Nephron (organoid): ENCODE results near the gene FNIP2.

Experiments used
- H3K27ac Mint-ChIP-seq, 3 experiments: 2 replicates each; pipeline ENCODE4 v1.8.0; 2020; ENCODE audit warnings: mixed read lengths in 3 of 3, mild to moderate bottlenecking in 2 of 3, moderate library complexity in 1 of 3
- H3K27me3 Mint-ChIP-seq: 2 replicates; pipeline ENCODE4 v1.8.0; 2021; ENCODE audit warnings: low read depth, mild to moderate bottlenecking, moderate library complexity, mixed read lengths
- H3K36me3 Mint-ChIP-seq: 2 replicates; pipeline ENCODE4 v1.8.0; 2020; ENCODE audit warnings: low read depth, mixed read lengths
- H3K4me1 Mint-ChIP-seq: 2 replicates; pipeline ENCODE4 v1.8.0; 2020; ENCODE audit warnings: mixed read lengths
- H3K4me3 Mint-ChIP-seq, 3 experiments: 2 replicates each; pipeline ENCODE4 v1.8.0; 2020; ENCODE audit warnings: mild to moderate bottlenecking in 3 of 3, mixed read lengths in 3 of 3, moderate library complexity in 2 of 3
- H3K9me3 Mint-ChIP-seq: 2 replicates; pipeline ENCODE4 v1.8.0; 2020; ENCODE audit warnings: mixed read lengths
- TF ChIP-seq, protein P1 (sequence below), 3 experiments: fragments of 200-600 bp; sonication (generic); IDR thresholded peaks; one replicate each; pipeline ENCODE4 v1.5.0; 2021; ENCODE audit warnings: antibody characterized with exemption in 3 of 3; ENCODE audit not compliant: unreplicated experiment in 3 of 3

The FNIP2 gene

DNA sequence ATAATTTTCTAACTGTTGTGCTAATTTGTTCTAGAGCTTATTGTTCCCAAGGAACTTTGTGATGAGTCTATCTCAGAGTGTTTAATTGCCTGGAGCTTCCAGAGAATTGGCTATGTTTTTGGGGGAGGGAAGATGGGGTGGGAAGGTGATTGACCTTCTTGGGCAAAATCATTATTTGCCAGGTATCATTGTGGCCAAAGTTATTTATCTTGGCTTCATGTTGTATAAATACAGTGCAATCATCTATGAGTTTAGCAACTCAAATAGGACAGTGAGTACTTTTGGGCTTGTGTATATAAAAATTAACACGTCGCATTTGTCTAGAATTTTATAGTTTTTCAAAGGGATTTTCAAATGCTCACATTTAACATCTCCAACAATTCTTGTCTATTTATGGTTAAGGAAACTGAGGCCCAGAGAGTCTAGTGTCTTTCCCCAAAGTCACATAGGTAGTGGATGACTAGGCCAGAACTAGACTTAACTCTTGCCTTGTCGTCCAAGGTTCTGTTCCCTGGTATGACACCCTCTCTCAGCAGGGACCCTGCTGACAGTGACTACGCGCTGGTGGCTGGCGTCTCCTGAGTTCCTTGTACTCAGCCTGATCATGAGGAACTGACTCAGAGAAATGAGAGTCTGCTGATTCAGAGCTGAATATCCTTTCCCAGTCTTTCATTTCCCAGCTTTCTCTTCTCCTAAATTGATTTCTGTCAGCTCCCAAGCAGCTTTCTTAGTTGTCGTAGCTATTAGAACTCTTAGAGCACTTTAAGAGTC is 27.7 kb downstream of the FNIP2 start:
- Mint-ChIP-seq H3K9me3 (no peaks in the 10 kb centered on the region), H3K4me1 (peaks cover 21% of the 10 kb centered on the region), H3K27me3 (no peaks in the 10 kb centered on the region), H3K4me3 (no peak overlapping the region), H3K36me3 (no peaks in the 10 kb centered on the region), H3K27ac (no peak overlapping the region)
- TF ChIP-seq, protein P1, sequence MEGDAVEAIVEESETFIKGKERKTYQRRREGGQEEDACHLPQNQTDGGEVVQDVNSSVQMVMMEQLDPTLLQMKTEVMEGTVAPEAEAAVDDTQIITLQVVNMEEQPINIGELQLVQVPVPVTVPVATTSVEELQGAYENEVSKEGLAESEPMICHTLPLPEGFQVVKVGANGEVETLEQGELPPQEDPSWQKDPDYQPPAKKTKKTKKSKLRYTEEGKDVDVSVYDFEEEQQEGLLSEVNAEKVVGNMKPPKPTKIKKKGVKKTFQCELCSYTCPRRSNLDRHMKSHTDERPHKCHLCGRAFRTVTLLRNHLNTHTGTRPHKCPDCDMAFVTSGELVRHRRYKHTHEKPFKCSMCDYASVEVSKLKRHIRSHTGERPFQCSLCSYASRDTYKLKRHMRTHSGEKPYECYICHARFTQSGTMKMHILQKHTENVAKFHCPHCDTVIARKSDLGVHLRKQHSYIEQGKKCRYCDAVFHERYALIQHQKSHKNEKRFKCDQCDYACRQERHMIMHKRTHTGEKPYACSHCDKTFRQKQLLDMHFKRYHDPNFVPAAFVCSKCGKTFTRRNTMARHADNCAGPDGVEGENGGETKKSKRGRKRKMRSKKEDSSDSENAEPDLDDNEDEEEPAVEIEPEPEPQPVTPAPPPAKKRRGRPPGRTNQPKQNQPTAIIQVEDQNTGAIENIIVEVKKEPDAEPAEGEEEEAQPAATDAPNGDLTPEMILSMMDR (IDR thresholded peaks at IDR 0.05; ENCODE audit: unreplicated experiment in 3 of 3) = no peak

DNA sequence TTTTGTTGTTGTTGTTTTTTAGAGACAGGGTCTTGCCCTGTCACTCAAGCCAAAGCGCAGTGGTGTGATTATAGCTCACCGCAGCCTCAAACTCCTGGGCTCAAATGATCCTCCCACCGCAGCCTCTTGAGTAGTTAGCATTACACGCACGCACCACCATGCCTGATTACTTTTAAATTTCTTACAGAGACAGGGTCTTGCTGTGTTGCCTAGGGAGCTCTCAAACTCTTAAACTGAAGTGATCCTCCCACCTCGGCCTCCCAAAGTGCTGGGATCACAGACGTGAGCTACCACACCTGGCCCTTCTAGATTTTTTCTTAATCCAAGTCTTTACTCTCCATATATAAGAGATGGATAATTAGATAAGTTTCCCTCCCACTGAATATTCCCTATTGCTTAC is 29.2 kb downstream of the FNIP2 start:
- TF ChIP-seq, protein P1 (IDR thresholded peaks at IDR 0.05; ENCODE audit: unreplicated experiment in 3 of 3) = no peak
- Mint-ChIP-seq H3K27me3 (no peaks in the 10 kb centered on the region), H3K27ac (peak overlapping the region in 1 of 3 experiments; percentile 1), H3K4me3 (no peak overlapping the region), H3K36me3 (no peaks in the 10 kb centered on the region), H3K9me3 (no peaks in the 10 kb centered on the region), H3K4me1 (peaks cover 20% of the 10 kb centered on the region)

DNA sequence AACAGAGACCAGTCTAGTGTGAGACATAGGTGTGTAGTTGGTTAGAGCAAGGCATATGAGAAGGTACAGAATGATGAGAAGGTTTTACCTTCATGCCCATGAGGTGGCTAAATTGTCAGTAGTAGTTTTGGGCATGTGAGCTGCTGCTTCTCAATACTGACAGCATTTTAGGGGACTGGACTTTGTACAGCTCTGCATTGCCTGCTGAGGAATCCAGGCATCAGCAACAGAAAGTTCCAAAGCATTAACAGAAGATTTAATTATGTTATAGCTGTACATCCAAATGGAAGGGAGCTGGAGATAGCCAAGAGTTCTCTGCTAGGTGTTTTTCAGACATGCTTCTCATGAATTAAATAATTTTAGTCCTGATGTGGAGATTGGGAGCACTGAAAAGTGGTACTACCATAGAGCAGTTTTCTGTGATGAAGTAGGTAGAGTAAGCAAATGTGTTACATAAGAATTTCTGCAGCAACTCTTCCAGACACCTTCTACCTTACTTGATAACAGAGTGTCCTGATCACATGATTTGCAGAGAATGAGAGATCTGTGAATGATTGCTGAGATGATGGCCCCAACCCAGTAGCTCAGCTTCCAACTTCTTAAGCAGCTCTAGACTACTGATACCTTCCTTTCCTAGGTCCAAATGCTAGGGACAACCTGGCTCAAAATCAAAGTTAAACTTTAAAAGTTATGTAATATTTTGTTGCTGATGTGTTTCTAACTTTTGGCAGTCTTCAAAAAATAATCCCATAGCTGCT is 30.4 kb downstream of the FNIP2 start:
- H3K36me3 Mint-ChIP-seq = no peaks in the 10 kb centered on the region

DNA sequence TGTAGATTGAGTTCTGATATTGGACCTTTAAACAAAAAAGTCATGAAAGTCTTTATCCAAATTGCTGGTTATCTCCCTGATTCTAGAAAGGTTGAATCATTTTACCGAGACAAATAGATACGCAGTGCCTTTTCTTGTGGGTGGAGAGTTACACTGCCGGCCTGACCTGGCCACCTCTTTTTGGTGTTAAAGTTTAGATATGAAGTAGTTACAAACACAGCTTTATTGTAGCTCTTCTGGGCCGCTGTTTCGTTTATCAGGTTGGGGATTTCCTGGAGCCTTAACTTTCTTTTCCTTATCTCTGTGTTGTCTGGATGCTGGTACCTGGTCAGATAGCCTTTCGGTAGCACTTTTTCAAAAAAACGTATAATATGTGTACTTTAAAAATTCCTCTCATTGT is 31.0 kb downstream of the FNIP2 start:
- H3K4me1 Mint-ChIP-seq = peaks cover 18% of the 10 kb centered on the region
- peak overlapping the region in 2 of 3 experiments; percentile 28 to 30 for H3K27ac Mint-ChIP-seq
- no peaks in the 10 kb centered on the region for H3K36me3 Mint-ChIP-seq
- no peak overlapping the region for H3K4me3 Mint-ChIP-seq
- no peaks in the 10 kb centered on the region for H3K27me3 Mint-ChIP-seq
- TF ChIP-seq, protein P1 (IDR thresholded peaks at IDR 0.05; ENCODE audit: unreplicated experiment in 3 of 3) = no peak
- no peaks in the 10 kb centered on the region for H3K9me3 Mint-ChIP-seq

More for the DNA sequence above, 30.4 kb downstream of the FNIP2 start:
- Mint-ChIP-seq H3K9me3 (no peaks in the 10 kb centered on the region), H3K27ac (peak overlapping the region in 2 of 3 experiments; percentile 1 to 28), H3K4me1 (peaks cover 18% of the 10 kb centered on the region), H3K4me3 (no peak overlapping the region), H3K27me3 (no peaks in the 10 kb centered on the region)
- TF ChIP-seq, protein P1 (IDR thresholded peaks at IDR 0.05; ENCODE audit: unreplicated experiment in 3 of 3) = no peak

DNA sequence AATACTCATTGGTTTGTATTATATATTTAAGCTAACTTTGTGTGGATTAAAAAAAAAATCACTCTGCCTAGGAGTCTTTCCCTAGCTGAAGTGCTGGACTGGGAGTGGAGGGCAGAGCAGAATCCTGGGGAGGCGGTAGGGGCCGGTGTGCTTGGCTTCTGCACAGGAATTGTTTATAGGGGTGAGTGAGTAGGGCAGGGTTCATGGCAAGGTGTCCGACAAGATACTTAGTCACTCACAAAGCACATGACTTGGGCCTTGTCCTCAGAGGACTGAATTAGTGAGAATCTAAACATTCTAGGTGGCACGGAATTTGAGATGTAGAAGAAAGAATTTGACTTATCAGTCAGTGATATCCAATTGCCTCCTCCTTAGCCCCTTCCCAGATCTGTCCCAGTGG is 32.2 kb downstream of the FNIP2 start:
- H3K9me3 Mint-ChIP-seq = no peaks in the 10 kb centered on the region
- TF ChIP-seq, protein P1 (IDR thresholded peaks at IDR 0.05; ENCODE audit: unreplicated experiment in 3 of 3) = no peak
- H3K36me3 Mint-ChIP-seq = no peaks in the 10 kb centered on the region
- H3K27ac Mint-ChIP-seq = peak overlapping the region in 2 of 3 experiments; percentile 36 to 79
- H3K4me1 Mint-ChIP-seq = peaks cover 18% of the 10 kb centered on the region
- no peaks in the 10 kb centered on the region for H3K27me3 Mint-ChIP-seq
- no peak overlapping the region for H3K4me3 Mint-ChIP-seq
